OCI-LY3 (cell line): Measurements from ENCODE around the gene DEFB108B.
"Not testable (repeated sequence)": the region's sequence is repeated elsewhere in the genome, so short reads cannot be mapped to it uniquely, and the experiment has no call there.

Experiments
- H2AFZ ChIP-seq: fragments of 200-600, 300-600 bp; shearing (Covaris generic); 2 replicates; pipeline ENCODE4 v1.6.0; 2014; ENCODE audit warnings: antibody characterized with exemption, low read depth, low read length
- H3K27ac ChIP-seq: fragments of 200-600, 300-600 bp; sonication (generic); 2 replicates; pipeline ENCODE4 v1.5.1; 2014; ENCODE audit warnings: mild to moderate bottlenecking, low read length, moderate library complexity, mixed read lengths
- H3K27me3 ChIP-seq: fragments of 200-600, 300-600 bp; sonication (generic); 2 replicates; pipeline ENCODE4 v1.6.1; 2014; ENCODE audit warnings: low read depth, low read length, mixed read lengths
- H3K36me3 ChIP-seq: fragments of 200-600, 300-600 bp; sonication (generic); replicated peaks from 2 replicates; pipeline ENCODE3; 2014; ENCODE audit warnings: low read depth, low read length, mixed read lengths
- H3K4me1 ChIP-seq: fragments of 300-600, 200-600 bp; sonication (generic); 2 replicates; pipeline ENCODE4 v1.6.1; 2014; ENCODE audit warnings: low read length, mixed read lengths
- H3K4me2 ChIP-seq: fragments of 200-600, 300-600 bp; sonication (generic); 2 replicates; pipeline ENCODE4 v1.6.1; 2014; ENCODE audit warnings: low read length, mixed read lengths
- H3K4me3 ChIP-seq: fragments of 300-600, 200-600 bp; sonication (generic); 2 replicates; pipeline ENCODE4 v1.5.1; 2014; ENCODE audit warnings: antibody characterized with exemption, mild to moderate bottlenecking, low read length, moderate library complexity
- H3K79me2 ChIP-seq: fragments of 300-600, 200-600 bp; shearing (Covaris generic); 2 replicates; pipeline ENCODE4 v1.6.1; 2014; ENCODE audit warnings: mild to moderate bottlenecking, low read length, mixed read lengths
- H3K9ac ChIP-seq: fragments of 300-600, 200-600 bp; shearing (Covaris generic); 2 replicates; pipeline ENCODE4 v1.6.0; 2014; ENCODE audit warnings: mild to moderate bottlenecking, low read length, moderate library complexity
- H3K9me3 ChIP-seq: fragments of 200-600, 300-600 bp; shearing (Covaris generic); 2 replicates; pipeline ENCODE4 v1.6.1; 2014; ENCODE audit warnings: low read length, mixed read lengths; ENCODE audit not compliant: insufficient read depth
- H4K20me1 ChIP-seq: fragments of 200-600, 300-600 bp; sonication (generic); 2 replicates; pipeline ENCODE4 v1.6.1; 2016; ENCODE audit warnings: low read length, mixed read lengths; ENCODE audit not compliant: insufficient read depth
- TF ChIP-seq, protein P1 (sequence below): fragments of 200-600, 300-600 bp; sonication (generic); IDR thresholded peaks from 2 replicates; pipeline ENCODE4 v1.5.1; 2014; ENCODE audit warnings: antibody characterized with exemption, low read length, low read depth

The DEFB108B gene

DNA sequence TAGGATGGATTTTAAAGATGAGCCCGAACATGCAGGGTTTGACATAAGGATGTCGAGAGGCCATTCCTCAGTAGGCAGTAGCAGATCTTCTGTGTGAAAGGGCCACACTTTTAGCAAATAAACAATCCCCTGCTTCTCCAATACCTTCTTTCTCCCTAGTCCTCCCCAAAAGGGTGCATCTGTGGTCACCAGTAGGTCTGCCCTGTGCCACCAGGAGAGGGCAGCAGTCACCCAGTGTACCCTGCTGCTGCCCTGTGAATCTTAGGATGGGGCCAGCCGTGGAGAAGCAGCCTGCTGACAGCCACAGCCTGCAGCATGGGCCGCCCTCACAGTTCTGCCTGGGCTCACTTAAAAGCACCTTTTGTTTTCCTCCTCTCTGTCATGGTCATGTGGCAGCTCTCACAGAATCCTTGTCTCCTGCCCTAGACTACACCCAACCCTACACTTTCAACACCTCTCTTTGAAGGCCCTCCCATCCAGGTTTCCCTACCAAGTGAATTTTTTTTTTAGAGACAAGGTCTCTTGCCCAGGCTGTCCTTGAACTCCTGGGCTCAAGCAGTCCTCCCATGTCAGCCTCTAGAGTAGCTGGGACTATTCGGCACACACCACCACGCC, 40.3 kb upstream of the DEFB108B start:
- H3K4me2 ChIP-seq, H3K9me3 ChIP-seq, H4K20me1 ChIP-seq, H3K4me3 ChIP-seq, H3K9ac ChIP-seq, H3K36me3 ChIP-seq, H3K27me3 ChIP-seq, H2AFZ ChIP-seq, H3K79me2 ChIP-seq, H3K27ac ChIP-seq: not testable (repeated sequence)
- peaks cover 16% of the 10 kb centered on the region for H3K4me1 ChIP-seq
- TF ChIP-seq, protein P1, sequence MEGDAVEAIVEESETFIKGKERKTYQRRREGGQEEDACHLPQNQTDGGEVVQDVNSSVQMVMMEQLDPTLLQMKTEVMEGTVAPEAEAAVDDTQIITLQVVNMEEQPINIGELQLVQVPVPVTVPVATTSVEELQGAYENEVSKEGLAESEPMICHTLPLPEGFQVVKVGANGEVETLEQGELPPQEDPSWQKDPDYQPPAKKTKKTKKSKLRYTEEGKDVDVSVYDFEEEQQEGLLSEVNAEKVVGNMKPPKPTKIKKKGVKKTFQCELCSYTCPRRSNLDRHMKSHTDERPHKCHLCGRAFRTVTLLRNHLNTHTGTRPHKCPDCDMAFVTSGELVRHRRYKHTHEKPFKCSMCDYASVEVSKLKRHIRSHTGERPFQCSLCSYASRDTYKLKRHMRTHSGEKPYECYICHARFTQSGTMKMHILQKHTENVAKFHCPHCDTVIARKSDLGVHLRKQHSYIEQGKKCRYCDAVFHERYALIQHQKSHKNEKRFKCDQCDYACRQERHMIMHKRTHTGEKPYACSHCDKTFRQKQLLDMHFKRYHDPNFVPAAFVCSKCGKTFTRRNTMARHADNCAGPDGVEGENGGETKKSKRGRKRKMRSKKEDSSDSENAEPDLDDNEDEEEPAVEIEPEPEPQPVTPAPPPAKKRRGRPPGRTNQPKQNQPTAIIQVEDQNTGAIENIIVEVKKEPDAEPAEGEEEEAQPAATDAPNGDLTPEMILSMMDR = peak; percentile 49

DNA sequence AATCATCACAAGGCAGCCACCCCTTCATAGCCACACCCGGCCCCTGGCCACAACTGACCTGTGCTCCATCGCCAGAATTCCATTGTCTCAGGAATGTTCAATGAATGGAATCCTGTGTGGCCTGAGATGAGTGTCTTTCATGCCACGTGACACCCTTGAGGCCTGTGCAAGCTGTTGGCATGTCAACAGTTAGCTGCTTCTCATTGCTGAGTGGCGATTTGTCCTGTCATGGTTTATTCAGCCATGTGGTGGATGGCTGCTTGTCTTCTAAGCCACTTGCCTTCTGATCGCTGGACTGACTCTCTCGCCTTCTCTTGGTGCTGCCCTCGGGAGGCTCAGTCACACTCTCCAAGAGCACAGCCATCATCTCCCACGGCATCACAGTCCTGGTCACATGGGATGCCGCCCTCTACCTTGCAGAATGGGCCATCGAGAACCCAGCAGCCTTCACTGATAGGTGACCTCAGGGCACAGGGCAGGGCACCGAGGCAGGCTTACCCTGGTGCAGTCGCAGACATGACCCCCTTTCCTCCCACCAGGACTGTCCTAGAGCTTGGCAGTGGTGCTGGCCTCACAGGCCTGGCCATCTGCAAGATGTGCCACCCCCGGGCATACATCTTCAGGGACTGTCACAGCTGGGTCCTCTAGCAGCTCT, 38.5 kb upstream of the DEFB108B start:
- not testable (repeated sequence) for H3K9ac ChIP-seq, H3K4me2 ChIP-seq, H4K20me1 ChIP-seq, H3K4me1 ChIP-seq, H3K79me2 ChIP-seq, H3K4me3 ChIP-seq, H3K9me3 ChIP-seq, H3K36me3 ChIP-seq, H3K27me3 ChIP-seq, H3K27ac ChIP-seq, H2AFZ ChIP-seq

DNA sequence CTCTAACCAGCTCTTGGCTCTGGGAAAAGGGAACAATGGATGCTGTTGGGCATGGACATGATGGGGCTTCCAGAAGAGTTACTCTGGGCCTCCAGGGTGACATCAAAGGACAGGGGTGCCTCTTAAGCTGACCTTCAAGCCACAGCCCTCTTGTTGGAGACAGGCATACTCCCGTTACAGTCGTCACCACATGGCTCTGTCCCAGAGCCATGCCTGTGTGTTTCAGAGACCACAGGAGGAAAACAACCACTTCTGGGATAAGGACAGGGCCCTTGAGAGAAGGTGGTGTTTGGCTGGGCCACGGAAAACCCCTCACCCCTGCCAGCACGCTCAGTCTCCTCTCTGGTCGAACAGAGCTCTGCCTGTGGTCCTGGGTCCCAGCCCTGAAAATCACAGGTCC, 37.8 kb upstream of the DEFB108B start:
- not testable (repeated sequence) for H3K36me3 ChIP-seq, H4K20me1 ChIP-seq, H2AFZ ChIP-seq, H3K27me3 ChIP-seq, H3K9me3 ChIP-seq, H3K79me2 ChIP-seq, H3K4me3 ChIP-seq, H3K4me1 ChIP-seq, H3K4me2 ChIP-seq, H3K27ac ChIP-seq, H3K9ac ChIP-seq

DNA sequence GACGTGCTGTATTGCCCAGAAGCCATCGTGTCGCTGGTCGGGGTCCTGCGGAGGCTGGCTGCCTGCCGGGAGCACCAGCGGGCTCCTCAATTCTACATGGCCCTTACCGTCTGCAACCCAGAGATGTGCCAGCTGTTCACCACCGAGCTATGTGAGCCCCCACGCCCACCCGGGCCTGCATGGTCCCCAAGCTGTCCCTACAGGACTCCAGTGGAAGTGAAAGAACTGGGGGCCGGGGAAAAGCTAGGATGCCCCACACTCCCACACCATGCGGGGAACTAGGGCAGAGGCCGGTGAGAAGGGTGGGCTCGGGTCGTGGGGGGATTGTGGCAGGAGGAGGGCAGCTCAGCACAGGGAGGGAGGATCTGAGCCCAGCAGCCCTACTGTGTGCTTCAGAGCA, 37.0 kb upstream of the DEFB108B start:
- not testable (repeated sequence) for H3K27ac ChIP-seq, H3K4me3 ChIP-seq

DNA sequence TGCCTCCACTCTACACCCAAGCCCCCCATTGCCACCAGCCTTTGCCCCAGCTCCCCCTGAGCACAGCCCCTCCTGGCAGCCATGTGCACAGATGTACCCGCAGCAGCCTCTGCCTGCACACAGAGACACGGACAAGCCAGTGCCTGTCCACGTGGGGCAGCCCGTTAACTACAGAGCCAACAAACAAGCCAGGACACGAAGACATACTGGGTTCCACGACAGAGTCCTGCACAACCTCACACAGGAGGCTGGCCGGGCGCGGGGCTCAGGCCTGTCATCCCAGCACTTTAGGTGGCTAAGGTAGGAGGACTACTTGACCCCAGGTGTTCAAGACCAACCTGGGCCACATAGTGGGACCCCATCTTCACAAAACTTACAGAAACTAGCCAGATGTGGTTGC, 36.2 kb upstream of the DEFB108B start:
- not testable (repeated sequence) for H3K79me2 ChIP-seq, H2AFZ ChIP-seq, H3K36me3 ChIP-seq, H3K4me3 ChIP-seq, H3K9ac ChIP-seq, H3K4me1 ChIP-seq, H3K27ac ChIP-seq, H3K27me3 ChIP-seq, H3K9me3 ChIP-seq, H3K4me2 ChIP-seq, H4K20me1 ChIP-seq

More for the DNA sequence above, 37.0 kb upstream of the DEFB108B start:
- not testable (repeated sequence) for H3K9me3 ChIP-seq, H3K4me2 ChIP-seq, H3K9ac ChIP-seq, H3K79me2 ChIP-seq, H3K27me3 ChIP-seq, H3K4me1 ChIP-seq, H3K36me3 ChIP-seq, H2AFZ ChIP-seq, H4K20me1 ChIP-seq

DNA sequence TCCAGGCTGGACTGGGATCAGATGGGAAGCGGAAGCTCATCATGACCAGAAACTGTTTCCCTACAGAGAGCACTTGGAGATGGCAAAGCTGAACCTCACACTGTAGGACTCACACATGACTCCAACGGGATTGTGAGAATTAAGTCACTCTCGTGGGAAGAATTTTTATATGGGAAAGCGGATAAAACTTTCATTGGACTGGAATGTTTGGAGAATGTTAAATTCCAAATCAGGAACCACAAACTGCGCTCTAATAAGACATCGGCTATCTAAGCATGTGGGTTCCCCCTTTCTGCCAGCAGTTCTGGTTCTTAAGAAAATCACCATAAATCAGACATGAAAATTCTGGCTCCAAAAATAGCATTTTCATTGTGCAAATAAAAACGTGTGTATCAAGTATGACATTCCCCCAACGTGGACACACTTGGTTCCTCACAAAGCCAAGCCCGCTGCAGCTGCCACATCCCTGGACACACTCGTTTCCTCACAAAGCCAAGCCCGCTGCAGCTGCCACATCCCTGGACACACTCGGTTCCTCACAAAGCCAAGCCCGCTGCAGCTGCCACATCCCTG, 33.4 kb upstream of the DEFB108B start:
- not testable (repeated sequence) for H3K4me3 ChIP-seq, H3K9me3 ChIP-seq, H3K27me3 ChIP-seq, H3K27ac ChIP-seq, H3K4me2 ChIP-seq, H3K4me1 ChIP-seq, H3K36me3 ChIP-seq, H3K9ac ChIP-seq, H2AFZ ChIP-seq, H4K20me1 ChIP-seq, H3K79me2 ChIP-seq
